ENCODE measurements around the gene FLACC1.

The FLACC1 gene

DNA sequence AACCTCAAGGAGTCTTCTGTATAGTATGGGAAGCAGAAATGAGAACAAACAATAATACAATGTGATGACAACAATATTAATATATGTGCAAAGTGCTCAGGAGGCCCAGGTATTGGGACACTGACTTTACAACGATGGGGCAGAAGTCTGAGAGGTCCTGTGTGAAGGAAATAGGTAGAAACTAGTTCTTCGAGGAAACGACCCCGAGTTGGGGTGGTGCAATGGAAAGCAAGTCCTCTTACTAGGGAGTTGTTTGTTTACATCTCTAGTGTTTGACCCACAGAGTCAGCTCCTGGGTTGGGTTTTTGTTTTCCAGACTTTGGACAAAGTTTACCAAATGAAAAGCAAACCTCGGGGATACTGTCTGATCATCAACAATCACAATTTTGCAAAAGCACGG, 80.6 kb downstream of the FLACC1 start:
- DNase-seq (ENCODE audit: low read depth) = no peak

DNA sequence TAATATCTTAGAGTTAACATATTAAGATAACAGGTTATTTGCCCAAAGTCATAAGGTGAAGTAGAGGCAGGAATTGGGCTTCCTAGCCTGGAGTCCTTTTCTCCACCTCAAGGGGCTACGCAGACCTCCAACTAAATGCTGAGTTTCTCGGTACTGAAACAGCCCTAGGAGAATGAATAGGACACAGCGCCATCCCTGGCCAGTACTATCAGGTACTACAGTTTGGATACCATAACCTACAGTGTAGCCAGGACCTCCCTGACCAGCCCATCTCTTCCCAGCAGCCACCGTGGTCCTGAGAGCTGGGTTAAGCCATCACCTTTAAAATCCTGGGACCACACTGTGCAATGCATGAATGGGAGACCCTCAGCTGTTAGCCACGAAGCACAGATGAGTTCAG, 81.2 kb downstream of the FLACC1 start:
- no peak for DNase-seq (ENCODE audit: low read depth)

DNA sequence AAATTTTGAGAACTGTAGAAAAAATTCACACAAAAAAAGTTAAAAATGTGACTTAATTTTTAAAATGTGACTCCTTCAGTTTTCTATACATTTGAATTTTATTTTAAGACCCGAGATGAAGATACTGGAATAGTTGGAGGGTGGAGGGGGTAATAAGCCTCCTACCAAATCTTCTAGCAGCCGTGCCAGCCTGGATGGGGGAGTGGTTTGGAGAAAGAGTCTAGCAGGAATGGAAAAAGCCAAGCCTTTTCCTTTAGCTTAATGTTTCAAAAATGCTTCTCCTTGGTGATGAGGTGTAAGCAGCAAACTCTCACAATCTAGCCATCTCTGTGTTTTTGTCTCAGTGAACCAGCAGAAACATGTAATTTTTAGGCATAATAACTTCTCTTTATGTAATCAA, 82.1 kb downstream of the FLACC1 start:
- DNase-seq (ENCODE audit: low read depth) = no peak

DNA sequence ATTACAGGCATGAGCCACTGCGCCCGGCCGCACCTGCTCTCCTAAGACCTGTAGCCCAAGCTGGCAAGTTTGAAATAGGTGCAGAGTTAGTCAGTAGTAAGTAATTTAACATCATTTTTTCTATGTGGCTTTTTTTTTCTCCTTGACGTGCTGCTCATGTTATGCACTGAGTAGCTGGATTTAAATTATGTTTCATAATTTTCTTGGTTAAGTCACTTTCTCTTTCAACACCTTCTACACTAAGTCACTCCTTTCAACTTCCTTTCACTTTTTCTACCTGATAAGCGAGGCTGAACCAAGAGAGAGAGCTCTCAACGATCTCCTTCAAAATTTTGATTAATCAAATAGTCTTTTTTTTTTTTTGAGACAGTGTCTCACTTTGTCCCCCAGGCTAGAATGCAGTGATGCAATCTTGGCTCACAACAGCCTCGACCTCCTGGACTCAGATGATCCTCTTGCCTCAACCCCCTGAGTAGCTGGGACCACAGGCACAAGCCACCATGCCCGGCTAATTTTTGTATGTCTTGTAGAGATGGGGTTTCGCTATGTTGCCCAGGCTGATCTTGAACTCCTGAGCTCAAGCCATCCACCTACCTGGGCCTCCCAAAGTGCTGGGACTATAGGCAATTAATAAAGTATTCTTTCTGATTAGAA, 83.7 kb downstream of the FLACC1 start:
- no peak for DNase-seq (ENCODE audit: low read depth)

DNA sequence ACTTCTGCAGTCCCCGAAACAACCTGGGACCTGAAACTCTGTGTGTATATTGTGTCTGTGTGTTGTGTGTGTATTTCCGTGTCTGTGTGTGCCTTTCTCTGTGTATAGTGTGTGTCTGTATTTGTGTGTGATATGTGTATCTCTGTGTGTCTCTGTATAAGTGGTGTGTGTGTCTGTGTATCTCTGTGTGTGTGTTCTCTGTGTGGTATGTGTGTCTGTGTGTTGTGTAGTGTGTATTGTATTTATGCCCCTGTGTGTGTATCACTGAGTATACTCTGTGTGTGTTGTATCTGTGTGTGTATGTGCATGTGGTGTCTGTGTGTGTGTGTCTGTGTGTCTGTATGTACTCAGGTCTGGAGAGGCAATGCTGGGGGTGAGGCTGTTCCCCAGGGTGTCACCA, 85.2 kb downstream of the FLACC1 start:
- no peak for DNase-seq (ENCODE audit: low read depth)

DNA sequence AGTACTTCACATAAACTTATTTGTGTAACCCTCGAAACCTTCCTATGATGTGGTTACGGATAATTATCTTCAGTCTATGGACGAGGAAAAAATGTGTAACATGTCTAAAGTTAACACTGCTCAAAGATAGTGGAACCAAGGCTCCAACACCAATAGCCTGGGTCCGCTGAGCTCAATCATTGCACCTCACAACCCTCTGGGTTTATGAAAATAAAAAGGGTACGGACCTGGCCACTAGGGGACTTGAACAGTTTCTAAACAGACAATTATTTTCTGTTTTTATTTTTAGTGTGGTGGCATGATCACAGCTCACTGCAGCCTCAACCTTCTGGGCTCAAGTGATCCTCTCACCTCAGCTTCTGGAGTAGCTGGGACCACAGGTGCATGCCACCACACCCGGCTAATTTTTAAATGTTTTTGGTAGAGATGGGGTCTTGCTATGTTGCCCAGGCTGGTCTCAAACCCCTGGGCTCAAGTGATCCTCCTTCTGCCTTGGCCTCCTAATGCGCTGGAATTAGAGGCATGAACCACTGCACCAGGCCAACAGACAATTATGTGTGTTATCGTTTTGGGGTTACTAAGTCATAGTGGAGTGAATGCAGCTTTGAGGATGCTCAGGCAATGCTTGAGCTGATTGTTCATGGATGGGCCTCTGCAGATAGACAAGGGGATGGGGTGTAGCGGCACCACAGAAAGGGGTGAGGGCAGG, 86.7 kb downstream of the FLACC1 start:
- no peak for DNase-seq (ENCODE audit: low read depth)

DNA sequence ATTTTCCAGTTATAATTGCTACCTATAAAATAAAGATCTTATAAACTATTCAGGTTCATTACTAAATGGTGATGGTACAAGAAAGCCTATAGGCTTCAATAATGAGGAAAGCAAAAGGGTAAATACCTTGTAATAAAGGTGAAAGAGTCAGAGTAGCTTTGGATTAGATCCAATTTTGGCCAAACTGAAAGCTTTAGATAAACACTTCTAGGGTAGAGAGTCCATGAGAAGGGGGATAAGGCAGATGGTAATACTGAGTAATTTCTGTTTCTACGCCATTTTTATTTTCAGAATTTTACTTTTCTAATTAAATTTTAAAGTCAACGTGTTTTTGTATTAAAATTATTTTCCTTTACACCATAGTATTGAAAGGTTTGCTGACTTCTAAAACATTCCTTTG, 87.4 kb downstream of the FLACC1 start:
- DNase-seq (ENCODE audit: low read depth) = no peak

DNA sequence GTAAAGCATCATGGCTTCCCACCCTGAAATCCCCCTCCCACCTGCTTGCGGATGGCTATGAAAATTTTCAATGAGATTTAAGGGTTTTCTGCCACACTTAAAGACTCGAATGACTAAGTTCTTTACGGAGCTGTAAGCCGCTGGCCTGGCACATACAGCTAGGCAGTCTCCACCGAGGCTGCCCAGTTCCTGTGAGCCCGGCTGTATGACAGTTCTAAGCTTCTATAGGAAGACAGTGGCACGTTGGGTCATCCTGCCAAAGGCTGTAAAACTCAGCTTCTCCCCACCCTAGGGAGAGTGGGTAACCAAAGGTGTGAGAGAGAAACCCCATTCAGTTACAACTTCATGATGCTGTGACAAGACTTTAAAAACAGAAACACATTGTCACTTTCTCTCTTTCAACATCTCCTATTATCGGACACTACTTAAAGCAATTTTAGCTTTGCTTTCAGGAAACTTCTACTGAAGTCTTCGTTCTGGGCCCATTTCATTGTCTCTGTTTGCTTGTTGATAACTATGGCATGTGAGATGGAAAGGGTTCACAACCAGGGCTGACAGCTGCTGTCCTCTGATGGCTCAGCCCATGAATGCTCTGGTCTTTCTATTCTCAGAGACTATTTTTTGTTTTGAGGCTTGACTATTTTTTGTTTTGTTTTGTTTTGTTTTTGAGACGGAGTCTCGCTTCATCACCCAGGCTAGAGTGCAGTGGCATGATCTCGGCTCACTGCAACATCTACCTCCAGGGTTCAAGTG, 89.7 kb downstream of the FLACC1 start:
- no peak for DNase-seq (ENCODE audit: low read depth)

DNA sequence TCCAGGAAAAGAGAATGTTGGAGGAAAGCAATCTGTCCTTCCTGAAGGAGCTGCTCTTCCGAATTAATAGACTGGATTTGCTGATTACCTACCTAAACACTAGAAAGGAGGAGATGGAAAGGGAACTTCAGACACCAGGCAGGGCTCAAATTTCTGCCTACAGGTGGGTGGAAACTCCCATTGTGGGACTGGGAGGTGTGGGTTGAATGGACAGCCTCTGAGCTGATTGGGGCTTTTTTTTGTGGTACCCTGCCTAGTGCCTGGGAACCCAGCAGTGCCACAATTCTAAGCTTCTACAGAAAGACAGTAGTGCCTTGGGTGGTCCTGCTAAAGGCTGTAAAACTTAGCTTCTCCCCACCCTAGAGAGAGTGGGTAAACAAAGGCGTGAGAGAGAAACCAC, 90.5 kb downstream of the FLACC1 start:
- no peak for DNase-seq (ENCODE audit: low read depth)

DNA sequence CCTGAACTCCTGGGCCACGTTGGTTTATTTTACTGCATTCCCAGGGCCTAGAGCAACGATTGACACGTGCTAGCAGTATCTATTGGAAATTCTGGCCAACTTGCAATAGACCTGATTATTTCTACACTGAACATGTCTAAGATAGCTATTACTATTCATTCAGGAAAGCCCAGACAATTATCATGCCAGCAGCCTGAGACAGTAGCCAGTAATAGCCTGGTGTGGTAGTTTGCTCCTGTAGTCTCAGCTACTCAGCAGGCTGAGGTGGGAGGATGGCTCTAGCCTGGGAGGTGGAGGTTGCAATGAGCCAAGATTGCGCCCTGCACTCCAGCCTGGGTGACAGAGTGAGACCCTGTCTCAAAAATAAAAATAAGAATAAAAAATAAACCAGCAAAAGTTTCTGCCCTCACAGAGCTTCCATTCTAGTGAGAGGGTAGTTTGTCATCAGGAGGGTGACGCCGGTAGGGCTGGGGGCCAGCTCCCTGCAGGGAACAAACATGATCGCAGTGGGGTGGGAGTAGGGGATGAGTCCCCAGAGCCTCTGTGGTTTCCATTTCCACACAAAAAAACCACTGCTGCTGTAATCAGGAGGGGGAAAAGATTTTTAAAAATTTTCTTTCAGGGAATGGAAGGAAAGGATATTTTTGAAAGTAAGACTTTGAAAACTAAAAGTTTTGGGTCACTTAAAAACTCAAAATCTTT, 92.5 kb downstream of the FLACC1 start:
- no peak for DNase-seq (ENCODE audit: low read depth)

DNA sequence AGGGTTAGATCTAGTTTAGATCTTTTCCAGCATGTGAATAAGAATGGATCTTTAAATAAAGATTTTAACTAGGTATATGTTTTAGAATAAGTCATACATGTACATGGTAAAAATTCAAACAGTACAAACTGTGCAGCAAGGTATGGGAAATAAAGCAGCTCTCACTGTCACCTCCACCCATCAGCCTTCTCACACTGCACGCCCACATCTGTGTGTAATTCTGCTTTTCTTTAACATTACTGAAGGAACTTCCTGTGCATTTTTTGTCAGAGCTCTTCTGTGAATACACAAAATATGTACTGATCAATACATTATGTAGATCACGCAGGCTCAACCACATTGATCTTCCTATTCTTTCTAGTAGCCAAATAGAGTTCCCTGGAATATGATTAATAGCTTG, 93.4 kb downstream of the FLACC1 start:
- no peak for DNase-seq (ENCODE audit: low read depth)

DNA sequence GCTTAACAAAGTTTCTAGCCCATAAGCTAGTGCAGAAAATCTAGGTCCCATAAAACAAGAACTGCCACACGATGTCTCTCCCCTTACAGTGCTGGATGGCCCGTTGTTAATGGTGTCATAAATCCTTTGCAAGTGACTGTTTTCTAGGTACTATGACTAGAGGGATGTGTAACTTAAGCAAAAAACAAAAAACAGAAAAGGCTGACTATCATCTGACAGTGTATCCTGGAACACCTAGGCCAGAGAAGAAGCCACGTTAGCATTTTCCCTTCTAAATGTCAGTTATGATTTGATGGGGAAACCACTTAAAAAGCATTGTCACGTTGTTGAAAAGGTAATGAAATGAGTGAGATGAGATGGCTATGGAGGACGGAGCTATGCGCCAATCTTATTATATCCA, 94.4 kb downstream of the FLACC1 start:
- no peak for DNase-seq (ENCODE audit: low read depth)

DNA sequence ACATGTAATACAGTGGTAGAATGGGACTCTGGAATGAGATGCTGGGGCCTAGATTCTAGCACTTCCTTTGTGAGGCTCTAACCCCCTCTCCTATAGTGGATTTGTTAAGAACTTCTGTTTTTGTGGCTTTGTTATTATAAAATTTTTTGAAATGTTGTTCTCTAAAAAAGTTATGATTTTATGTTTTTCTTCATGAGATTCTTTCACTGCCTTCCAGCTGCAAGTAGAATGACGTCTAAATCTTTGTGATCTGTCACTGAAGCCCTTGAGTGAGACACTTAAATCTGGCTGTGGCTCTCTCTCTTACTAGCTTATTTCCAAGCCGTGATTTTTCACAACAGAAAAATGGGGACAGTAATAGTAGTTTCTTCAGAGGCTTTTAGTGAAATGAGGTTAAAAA, 95.2 kb downstream of the FLACC1 start:
- DNase-seq (ENCODE audit: low read depth) = no peak

DNA sequence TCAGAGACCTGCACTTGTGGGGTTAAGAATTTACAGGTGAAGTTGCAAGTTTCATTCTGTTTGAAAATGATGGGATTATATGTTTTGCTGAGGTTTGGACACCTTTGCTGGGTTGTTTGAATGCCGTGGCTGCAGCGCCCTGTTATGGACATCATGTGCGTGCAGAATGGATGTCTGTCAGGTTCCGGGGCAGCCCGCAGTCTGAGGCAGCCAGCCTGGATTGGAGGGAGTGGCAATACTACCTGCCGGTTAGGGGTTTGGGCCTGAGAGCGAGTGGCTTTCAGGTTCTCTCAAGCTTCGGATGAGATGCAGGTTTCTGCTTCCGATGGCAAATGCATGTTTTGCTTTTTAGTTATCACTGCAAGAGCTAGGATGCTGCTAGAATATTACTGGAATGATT, 95.7 kb downstream of the FLACC1 start:
- DNase-seq (ENCODE audit: low read depth) = peak; percentile 41

DNA sequence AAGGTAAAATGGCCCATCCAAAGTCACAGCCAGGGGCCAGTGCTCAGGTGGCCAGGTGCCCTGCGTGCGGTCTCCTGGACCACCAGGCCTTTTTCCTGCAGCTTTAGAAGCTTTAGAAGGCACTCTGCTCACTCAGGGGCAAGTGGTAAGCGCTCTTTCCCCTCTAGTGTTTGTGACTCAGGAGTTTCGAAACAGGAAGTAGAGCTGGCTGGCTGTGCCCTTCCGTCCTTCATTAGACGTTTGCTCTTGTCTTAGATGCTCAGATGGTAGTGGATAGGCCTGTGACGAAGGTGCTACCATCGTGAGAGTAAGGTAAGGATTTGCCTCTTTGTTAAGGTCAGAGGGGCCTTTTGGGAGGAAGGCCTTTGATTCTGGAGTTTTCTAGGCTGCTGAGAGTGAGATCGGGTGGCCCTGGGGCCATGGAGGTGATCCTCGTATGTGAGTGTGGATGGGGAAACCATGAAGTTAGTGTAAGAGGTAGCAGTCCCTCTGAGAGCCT, 96.8 kb downstream of the FLACC1 start, which contains the start of gene CASP8:
CASP8 (plus strand) TSS at position 235 of the 499 bp plus-strand sequence. CDS start 5,951 bp downstream, outside the sequence.
- peak; percentile 66 for DNase-seq (ENCODE audit: low read depth)

DNA sequence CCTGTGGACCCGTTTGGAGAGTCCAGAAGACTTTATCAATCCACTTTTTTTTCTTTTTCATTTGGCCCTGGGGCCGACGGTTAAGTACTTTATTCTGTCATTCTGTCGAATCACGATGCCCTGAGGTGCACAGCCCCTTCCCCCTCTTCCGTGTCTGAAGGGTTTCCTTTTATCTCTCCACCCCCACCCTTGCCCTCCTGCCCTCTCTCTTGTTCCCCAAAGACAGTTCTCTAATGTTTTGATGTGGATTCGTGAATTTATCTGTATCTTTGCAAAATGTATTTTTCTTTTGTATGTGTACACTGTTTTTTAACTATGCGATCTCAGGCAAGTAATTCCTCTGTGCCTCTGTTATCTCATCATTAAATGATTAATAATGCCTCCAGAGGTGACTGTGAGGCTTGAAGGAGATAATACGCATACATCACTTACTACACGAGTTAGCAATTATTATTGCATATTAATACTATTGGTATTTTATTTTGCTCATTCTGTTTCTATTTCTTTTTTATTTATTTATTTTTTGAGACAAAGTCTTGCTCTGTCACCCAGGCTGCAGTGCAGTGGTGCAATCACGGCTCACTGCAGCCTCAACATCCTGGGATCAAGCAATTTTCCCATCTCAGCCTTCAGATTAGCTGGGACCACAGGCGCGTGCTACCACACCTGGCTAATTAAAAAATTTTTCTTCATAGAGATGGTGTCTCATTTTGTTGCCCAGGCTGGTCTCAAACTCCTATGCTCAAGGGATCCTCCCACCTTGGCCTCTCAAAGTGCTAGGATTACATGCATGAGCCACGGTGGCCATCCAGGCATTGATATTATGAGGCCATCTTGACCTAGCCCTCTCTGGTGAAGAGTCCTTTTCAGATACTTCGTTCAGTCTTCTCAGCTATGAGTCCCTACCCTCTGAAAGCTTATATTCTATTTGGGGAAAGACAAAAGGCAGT, 98.2 kb downstream of the FLACC1 start:
- DNase-seq (ENCODE audit: low read depth) = no peak

DNA sequence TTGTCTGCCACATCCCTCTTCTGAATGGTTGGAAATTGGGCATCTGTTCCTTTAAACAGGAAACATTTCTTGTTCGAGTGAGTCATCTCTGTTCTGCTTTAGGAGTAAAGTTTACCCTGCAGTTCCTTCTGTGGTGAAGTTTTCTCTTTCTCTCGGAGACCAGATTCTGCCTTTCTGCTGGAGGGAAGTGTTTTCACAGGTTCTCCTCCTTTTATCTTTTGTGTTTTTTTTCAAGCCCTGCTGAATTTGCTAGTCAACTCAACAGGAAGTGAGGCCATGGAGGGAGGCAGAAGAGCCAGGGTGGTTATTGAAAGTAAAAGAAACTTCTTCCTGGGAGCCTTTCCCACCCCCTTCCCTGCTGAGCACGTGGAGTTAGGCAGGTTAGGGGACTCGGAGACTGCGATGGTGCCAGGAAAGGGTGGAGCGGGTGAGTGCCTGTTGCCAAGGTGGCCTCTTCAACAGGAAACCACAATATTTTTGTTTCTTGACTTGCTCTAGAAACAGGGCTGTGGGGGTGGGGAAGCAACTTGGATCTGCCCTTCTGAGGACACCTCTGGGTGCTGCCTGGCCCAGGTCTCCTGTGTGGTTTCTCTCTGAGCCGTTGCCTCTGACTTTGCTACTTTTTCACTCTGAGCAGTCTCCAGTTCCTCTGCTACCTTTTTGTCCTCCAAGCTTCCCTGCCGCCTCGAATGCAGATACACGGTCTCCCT, 99.0 kb downstream of the FLACC1 start:
- DNase-seq (ENCODE audit: low read depth) = peak; percentile 91

DNA sequence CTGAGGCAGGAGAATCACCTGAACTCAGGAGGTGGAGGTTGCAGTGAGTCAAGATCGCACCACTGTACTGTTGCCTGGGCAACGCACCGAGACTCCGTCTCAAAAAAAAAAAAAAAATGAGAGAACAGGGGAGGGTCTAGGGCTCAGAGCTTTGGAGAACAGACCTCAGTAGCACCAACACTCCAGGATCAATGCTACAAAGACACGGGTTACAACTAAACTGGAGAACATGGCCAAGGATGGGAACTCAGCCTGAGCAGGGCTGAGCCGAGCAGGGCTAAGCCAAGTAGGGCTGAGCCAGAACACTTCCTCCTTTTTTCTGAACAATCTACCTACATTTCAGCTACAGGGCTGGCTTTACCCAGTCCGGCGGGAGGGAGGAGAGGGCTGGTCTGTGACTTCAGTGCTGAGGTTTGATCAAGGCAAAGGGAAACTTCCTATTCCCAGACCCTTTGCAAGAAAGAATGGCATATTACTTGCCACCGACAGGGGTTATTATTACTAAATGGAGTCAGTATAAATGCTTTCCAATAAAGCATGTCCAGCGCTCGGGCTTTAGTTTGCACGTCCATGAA, 99.7 kb downstream of the FLACC1 start:
- DNase-seq (ENCODE audit: low read depth) = peak; percentile 48

DNA sequence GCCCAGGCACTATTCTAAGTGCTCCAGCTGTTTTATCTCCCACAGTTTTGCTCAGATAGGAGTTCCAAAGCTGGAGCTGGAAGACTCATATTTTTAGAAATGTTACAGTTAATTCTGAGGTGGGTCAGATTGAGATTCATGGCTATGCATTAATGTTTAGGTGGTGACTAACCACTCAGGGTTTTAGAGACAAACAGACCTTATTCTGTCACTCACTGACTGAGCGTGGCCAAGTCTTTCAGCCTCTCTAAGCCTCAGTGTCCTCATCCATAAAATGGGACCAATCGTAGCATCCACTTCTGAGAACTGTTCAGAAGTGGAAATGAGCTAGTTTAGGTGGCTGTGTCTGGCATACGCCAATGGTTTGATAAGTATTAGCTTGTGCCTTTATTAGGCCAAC, 101.1 kb downstream of the FLACC1 start:
- no peak for DNase-seq (ENCODE audit: low read depth)

DNA sequence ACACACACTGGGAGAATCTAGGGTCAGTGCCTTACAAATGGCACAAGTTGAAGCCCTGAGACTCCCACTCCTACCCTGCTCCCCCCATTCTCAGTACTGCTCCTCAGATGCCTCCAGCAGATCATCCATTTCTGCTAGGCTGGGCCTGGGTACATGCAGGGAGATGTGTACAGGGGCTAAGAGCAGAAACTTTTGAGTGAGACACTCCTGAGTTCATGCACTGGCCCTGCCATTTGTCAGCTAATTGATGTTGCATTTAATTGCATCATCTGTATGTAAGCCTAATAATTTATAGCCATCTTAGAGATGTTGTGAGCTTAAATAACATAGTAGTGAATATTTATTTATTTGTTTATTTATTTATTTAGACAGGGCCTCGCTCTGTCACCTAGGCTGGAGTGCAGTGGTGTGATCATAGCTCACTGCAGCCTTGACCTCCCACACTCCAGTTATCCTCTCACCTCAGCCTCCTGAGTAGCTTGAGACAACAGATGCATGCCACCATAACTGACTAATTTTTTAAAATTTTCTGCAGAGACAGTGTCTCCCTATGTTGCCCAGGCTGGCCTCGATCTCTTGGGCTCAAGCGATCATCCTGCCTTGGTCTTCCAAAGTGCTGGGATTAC, 101.6 kb downstream of the FLACC1 start:
- no peak for DNase-seq (ENCODE audit: low read depth)

Measured in T follicular helper cell (primary cell).